Activated CD8-positive, alpha-beta memory T cell treated with anti-CD3 and anti-CD28 coated beads for 36 hours (primary cell): ENCODE measurements around the gene FITM1. TPM values are rescaled to one million over a fixed set of nuclear protein-coding genes. Genes with fewer than 3 reads are reported as not detected.

Experiments
- CTCF ChIA-PET: fragments of 350-600 bp; sonication (Branson Sonifier 250); formaldehyde crosslinking; loops from one replicate; lab custom pipeline; 2021; ENCODE audit warnings: antibody characterized with exemption; lab: Charles Lee
- POLR2A ChIA-PET: fragments of 350-600 bp; sonication (Branson Sonifier 250); formaldehyde crosslinking; loops from one replicate; lab custom pipeline; 2021; ENCODE audit warnings: antibody characterized with exemption; lab: Charles Lee
- total RNA-seq, 2 experiments: library from RNA; stranded (reverse); gene quantifications; one replicate each; pipeline ENCODE4 v1.2.3, GENCODE V29; 2021

Gene FITM1
- total RNA-seq, 2 experiments from 2014 or later = 0.31 to 0.46 TPM

GRCh38 chr14:24093901-24094840 lies 36.3 kb upstream of the FITM1 start, which contains the start of gene PCK2:
TSS of gene PCK2 (plus strand) at chr14:24094311. CDS start at chr14:24094406, 95 bp downstream.
- CTCF ChIA-PET = interaction anchor here (0.6 to 8.8 kb wide), 11 partner anchors 9 to 537 kb away, joined by 3 to 102 read pairs (median 4); partner anchors contain the start of gene IRF9
- POLR2A ChIA-PET = interaction anchor here (0.6 to 3.2 kb wide), 15 partner anchors 9 to 119 kb away, joined by 3 to 31 read pairs (median 5); partner anchors contain the start of genes CARMIL3, CHMP4A, DCAF11 and NRL

DNA sequence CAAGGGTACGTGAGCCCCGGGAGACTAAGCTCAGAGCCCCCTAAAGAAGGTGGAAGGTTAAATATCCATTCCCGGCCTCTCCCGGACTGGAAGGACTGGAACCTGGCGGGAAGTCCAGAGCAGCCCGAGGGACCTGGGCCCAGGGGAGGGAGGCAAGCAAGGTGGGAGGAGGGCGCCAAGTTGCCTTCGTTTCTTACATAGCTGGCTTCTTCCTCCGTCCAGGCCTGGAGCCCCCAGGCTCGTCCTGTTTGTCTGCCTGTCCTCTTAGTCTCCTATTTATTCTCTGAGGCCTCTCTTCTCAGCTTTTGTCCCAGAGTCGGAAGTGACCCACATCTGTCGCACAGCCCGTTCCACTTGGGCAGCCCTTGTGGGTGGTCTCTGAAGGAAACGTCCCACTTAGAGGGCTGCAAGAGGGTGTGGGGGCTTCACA lies 35.6 kb upstream of the FITM1 start:
- ChIA-PET POLR2A (interaction anchor here (0.6 to 3.2 kb wide), 13 partner anchors 10 to 135 kb away, joined by 3 to 31 read pairs (median 5); partner anchors contain the start of genes CARMIL3, DCAF11, NRL and PSME1), CTCF (interaction anchor here (0.7 to 8.8 kb wide), 10 partner anchors 10 to 66 kb away, joined by 3 to 102 read pairs (median 4); partner anchors contain the start of genes DCAF11, IRF9 and NRL)

DNA sequence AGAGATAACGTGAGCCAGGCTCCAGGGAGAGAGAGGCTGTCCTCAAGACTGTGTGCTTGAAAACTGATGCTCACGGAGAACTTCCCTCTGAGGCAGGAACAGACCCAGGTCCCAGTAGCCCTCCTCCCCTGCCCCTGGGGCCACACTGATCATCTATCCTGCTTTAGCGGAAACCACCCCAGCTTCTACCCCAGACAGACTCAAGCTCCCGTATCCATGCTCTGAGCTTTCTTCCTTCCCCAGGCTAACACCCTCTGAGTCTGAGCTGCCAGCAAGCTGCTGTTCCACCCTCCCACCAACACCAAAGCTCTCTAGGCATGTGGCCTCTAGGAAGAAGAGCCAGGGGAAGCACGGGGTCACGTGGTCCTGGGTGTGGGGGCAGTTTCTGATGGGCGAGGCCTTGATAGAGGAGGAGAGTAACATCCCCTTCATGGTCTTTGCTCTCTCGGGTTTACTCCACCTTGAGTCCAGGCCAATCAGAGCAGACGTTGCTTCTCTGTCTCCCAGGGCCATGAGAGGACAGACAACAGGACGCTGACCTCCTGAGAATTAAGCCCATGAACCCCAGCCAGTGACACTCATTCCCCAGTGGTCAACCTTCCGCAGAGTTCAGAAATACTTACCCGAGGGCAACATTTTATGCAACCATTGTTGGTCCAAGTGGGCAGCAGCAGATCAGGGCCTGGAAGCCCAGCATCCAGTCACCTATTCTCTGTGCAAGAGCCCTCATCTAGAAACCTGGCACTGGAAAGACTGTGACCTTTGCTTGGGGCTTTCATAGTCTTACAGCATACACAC lies 35.0 kb upstream of the FITM1 start:
- CTCF ChIA-PET = interaction anchor here (0.7 to 8.8 kb wide), 13 partner anchors 10 to 129 kb away, joined by 3 to 102 read pairs (median 4); partner anchors contain the start of genes DCAF11, IRF9 and NRL
- POLR2A ChIA-PET = interaction anchor here (0.6 to 3.2 kb wide), 11 partner anchors 9 to 136 kb away, joined by 3 to 31 read pairs (median 6); partner anchors contain the start of genes CARMIL3, DCAF11, NRL and PSME1

- ChIA-PET POLR2A (interaction anchor here (0.7 kb wide), 1 partner anchor 16 kb away, joined by 17 read pairs; no protein-coding TSS in a partner anchor), CTCF (interaction anchor here (0.7 to 8.2 kb wide), 3 partner anchors 10 to 156 kb away, joined by 6 to 70 read pairs (median 8); no protein-coding TSS in a partner anchor)
Measured at GRCh38 chr14:24096545-24097181, 33.8 kb upstream of the FITM1 start.

DNA sequence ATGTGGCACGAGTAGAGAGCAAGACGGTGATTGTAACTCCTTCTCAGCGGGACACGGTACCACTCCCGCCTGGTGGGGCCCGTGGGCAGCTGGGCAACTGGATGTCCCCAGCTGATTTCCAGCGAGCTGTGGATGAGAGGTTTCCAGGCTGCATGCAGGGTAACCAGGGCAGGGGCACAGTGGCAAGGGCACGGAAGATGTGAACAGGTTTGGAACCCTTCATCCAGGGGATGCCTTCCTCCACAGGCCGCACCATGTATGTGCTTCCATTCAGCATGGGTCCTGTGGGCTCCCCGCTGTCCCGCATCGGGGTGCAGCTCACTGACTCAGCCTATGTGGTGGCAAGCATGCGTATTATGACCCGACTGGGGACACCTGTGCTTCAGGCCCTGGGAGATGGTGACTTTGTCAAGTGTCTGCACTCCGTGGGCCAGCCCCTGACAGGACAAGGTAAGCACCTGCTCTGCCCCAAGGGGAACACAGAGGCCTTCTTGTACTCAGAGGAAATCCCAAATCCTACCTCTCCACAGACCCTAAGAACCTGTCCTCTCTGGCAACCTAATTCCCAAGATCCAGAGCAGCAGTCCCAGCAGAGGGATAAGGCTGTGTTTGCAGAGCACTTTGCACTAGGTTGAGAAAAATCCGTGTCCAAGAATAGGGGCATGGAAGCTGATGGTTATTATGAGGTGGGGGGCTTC lies 32.1 kb upstream of the FITM1 start:
- CTCF ChIA-PET = interaction anchor here (1.2 to 8.2 kb wide), 2 partner anchors 9 to 29 kb away, joined by 3 to 70 read pairs; no protein-coding TSS in a partner anchor
- POLR2A ChIA-PET = no interaction called here

DNA sequence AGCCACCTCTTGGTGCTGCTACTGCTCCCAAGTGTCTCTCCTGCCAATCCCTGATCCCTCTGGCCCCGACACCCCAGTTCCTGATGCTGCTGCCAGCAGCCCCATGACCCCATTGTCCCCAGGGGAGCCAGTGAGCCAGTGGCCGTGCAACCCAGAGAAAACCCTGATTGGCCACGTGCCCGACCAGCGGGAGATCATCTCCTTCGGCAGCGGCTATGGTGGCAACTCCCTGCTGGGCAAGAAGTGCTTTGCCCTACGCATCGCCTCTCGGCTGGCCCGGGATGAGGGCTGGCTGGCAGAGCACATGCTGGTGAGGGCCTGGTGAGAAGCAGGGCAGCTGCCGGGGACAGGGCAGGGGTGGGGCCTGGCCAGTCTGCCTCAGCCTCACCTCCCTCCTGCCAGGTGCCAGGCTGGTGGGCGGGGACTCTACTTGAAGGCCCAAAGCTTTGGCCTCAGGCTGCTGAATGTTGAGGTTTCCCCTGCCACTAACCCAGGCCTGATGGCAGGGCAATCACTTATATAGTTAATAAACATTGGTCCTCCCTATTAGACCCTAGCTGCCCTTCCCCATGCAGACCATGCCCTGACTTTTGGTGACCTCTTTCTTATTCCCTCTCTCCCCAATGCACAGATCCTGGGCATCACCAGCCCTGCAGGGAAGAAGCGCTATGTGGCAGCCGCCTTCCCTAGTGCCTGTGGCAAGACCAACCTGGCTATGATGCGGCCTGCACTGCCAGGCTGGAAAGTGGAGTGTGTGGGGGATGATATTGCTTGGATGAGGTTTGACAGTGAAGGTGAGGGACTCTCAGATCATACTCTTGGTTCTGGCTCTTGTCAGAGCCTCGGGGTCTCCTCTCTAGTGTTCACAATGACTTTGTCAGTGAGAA lies 31.3 kb upstream of the FITM1 start:
- CTCF ChIA-PET = interaction anchor here (8.2 kb wide), 1 partner anchor 8 kb away, joined by 70 read pairs; no protein-coding TSS in a partner anchor
- POLR2A ChIA-PET = no interaction called here

GRCh38 chr14:24100197-24100981 lies 30.1 kb upstream of the FITM1 start:
- ChIA-PET CTCF (interaction anchor here (1.2 kb wide), 1 partner anchor 14 kb away, joined by 4 read pairs; the partner anchor contains the start of gene DCAF11), POLR2A (interaction anchor here (1.3 kb wide), 1 partner anchor 20 kb away, joined by 4 read pairs; no protein-coding TSS in a partner anchor)

GRCh38 chr14:24100982-24101494 lies 29.4 kb upstream of the FITM1 start:
- ChIA-PET CTCF (interaction anchor here (1.2 kb wide), 2 partner anchors 13 to 41 kb away, joined by 3 to 4 read pairs; partner anchors contain the start of gene DCAF11), POLR2A (interaction anchor here (1.3 kb wide), 1 partner anchor 20 kb away, joined by 4 read pairs; no protein-coding TSS in a partner anchor)

DNA sequence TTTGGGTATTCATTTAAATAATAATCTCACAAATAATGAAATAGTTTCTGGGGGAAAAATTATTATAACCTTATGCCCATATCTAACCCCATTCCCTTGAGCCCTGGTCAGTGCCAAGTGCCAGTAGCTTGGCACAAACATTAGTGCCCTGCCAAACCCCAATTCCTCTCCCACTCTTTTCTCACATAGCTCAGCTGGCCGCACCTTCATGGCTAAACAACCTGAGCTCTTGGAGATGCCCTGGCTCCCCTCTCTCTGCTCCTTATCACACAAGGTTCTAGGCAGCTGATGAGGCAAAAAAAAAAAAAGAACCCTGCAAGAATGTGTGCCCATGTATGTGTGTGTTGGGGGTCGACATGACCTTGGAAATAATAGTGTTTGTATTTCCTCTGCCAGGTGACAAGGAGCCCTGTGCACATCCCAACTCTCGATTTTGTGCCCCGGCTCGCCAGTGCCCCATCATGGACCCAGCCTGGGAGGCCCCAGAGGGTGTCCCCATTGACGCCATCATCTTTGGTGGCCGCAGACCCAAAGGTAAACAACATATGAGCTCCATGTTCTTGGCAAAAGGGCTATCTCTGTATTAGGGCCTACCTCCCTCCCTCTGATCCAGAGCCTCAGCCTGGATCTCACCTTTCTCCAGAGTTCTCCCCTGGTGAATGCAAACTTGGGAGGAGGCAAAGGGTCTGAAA lies 28.0 kb upstream of the FITM1 start:
- CTCF ChIA-PET = interaction anchor here (0.9 to 1.0 kb wide), 2 partner anchors 39 to 44 kb away, joined by 3 to 4 read pairs; no protein-coding TSS in a partner anchor
- POLR2A ChIA-PET = interaction anchor here (0.5 kb wide), 1 partner anchor 51 kb away, joined by 3 read pairs; no protein-coding TSS in a partner anchor

DNA sequence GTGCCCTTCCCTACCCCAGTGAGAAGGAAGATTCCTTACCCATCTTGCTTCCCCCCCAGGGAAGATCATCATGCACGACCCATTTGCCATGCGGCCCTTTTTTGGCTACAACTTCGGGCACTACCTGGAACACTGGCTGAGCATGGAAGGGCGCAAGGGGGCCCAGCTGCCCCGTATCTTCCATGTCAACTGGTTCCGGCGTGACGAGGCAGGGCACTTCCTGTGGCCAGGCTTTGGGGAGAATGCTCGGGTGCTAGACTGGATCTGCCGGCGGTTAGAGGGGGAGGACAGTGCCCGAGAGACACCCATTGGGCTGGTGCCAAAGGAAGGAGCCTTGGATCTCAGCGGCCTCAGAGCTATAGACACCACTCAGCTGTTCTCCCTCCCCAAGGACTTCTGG lies 27.0 kb upstream of the FITM1 start:
- ChIA-PET POLR2A (interaction anchor here (0.6 to 1.7 kb wide), 2 partner anchors 9 to 66 kb away, joined by 6 to 7 read pairs; partner anchors contain the start of gene PCK2), CTCF (no interaction called here)

- ChIA-PET CTCF (interaction anchor here (1.4 to 5.6 kb wide), 3 partner anchors 10 to 16 kb away, joined by 3 to 70 read pairs (median 4); partner anchors contain the start of gene PCK2), POLR2A (interaction anchor here (0.7 kb wide), 1 partner anchor 52 kb away, joined by 3 read pairs; no protein-coding TSS in a partner anchor)
Measured at GRCh38 chr14:24105609-24106239, 24.7 kb upstream of the FITM1 start.

GRCh38 chr14:24106672-24107271 lies 23.7 kb upstream of the FITM1 start:
- POLR2A ChIA-PET = interaction anchor here (0.7 to 0.8 kb wide), 2 partner anchors 12 to 53 kb away, joined by 3 read pairs; no protein-coding TSS in a partner anchor
- CTCF ChIA-PET = interaction anchor here (1.0 to 5.6 kb wide), 6 partner anchors 12 to 54 kb away, joined by 3 to 70 read pairs (median 12); partner anchors contain the start of genes IRF9 and PCK2

DNA sequence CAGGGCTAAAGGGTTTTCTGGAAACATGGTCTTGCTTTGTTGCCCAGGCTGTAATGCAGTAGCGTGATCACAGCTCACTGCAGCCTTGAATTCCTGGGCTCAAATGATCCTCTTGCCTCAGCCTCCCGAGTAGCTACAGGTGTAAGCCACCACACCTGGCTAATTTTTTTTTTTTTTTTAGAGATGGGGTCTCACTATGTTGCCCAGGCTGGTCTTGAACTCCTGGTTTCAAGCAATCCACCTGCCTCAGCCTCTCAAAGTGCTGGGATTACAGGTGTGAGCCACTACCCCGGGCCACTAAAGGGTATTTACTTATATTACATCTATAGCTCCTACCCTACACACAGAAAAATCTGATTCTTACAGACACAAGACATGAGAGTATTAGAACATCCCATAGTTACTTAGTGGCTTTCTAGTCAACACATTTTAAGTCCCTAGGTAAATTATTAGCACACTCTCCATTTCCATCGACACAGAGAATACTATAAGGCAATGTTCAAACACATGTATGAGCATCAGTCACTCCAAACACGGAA lies 22.1 kb upstream of the FITM1 start:
- CTCF ChIA-PET = interaction anchor here (0.5 to 5.6 kb wide), 21 partner anchors 13 to 1169 kb away, joined by 3 to 70 read pairs (median 5); partner anchors contain the start of genes CARMIL3, DHRS4L2, EMC9 and IRF9
- POLR2A ChIA-PET = interaction anchor here (0.7 to 2.0 kb wide), 5 partner anchors 15 to 925 kb away, joined by 4 to 13 read pairs (median 6); partner anchors contain the start of genes IRF9, PCK2 and PSME1
